ENCODE data around the gene RELL1.

RELL1 gene

GRCh38 chr4:37635155-37635554 is 51.0 kb downstream of the RELL1 start:
- DNase-seq (ENCODE audit: low read depth): no peak

DNA sequence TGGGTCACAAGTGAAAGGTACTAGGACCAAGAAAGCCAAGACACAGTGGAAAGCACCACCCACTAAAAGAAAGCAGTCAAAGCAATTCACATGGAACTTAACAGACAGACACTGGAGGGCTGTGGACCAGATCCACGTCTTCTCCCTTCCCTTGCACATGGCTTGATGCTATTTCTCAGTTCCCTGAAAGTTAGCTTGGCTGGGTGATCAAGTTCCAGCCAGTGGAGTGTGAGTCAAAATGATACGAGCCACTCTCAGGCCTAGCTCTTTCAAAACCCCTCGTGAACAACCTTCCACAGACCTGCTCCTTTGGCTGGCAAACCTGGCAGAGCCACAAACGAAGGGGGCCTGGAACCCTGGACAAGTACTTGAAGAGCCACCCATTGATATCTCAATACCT is 52.0 kb downstream of the RELL1 start:
- DNase-seq (ENCODE audit: low read depth): no peak

- DNase-seq (ENCODE audit: low read depth): no peak
These were observed 53.3 kb downstream of the RELL1 start for GRCh38 chr4:37632836-37633235.

GRCh38 chr4:37631551-37631950 is 54.6 kb downstream of the RELL1 start:
- no peak for DNase-seq (ENCODE audit: low read depth)

- no peak for DNase-seq (ENCODE audit: low read depth)
These were observed 56.5 kb downstream of the RELL1 start for GRCh38 chr4:37629713-37630112.

GRCh38 chr4:37628977-37629609 is 57.1 kb downstream of the RELL1 start:
- no peak for DNase-seq (ENCODE audit: low read depth)

DNA sequence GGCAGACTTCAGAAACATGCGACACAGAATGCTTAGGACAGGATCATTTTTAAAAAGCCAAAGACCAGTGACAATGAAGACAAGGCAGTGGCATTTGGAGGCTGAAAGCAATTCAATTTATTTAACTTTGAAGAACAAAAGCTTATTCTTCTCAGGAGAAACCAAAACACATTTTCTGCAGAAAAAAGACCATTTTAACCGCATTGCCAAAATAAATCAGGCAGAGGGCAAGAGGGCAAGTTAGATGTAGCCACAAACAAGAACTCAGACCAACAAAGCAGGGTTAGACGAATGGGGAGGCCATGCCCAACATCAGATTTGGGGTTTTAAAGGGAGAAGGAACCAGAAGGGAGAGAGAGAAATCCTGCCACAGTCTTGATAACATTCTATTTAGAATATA is 58.9 kb downstream of the RELL1 start:
- no peak for DNase-seq (ENCODE audit: low read depth)

GRCh38 chr4:37625499-37625898 is 60.7 kb downstream of the RELL1 start:
- DNase-seq (ENCODE audit: low read depth): no peak

DNA sequence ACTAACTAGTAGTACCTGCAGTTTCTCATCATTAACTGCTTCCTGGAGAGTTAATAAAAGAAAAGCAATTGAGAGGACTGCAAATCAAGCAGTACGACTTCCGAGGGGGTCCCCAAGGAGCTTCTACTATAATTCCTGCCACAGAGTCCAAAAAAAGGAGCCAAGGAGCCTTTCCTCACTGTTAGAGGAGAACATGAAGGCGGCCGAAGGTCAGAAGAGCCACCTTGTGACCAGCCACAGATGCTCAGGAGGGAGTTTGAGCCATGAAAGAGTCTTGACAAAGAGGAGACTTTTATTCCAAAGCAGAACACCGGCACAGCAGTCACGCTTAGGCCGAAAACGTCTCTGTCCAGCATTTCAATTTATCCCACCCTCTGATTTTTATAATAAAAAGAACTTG is 62.2 kb downstream of the RELL1 start:
- no peak for DNase-seq (ENCODE audit: low read depth)

DNA sequence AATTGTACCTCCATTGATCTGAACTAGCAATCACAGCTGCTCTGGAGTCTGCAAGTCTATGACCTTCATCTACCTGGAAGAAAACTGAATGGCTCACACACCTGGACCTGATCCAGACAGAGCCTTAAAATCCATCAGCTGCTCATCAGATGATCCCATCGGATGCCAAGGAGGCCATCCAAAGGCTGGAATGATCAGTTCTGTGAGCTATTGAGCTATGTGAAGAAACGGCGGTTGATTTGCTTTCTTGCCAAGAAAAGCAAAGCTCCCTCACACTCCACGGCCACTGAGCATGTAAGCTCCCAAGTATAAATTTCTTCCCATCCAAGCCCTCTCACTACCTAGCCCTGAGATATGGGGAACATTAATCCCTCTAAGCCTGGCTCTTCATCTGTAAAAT is 63.1 kb downstream of the RELL1 start:
- no peak for DNase-seq (ENCODE audit: low read depth)

DNA sequence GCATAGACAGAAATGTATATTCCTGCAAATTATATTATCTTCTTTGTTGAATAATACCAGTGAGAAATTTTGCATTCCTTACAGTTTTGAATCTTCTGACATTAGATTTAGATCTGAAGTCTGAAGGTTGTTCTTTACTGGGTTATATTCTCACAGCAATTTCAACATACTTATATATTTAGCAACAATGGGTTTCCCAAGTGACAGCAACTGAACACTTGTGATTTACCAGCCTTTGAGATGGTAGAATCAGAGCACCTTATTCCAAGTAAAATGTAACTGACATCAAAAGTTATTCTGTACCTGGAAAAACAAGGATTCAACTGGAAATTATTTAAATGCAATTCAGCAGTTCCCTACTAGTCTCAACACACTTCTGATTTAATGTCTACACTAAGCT is 66.0 kb downstream of the RELL1 start:
- DNase-seq (ENCODE audit: low read depth): no peak

DNA sequence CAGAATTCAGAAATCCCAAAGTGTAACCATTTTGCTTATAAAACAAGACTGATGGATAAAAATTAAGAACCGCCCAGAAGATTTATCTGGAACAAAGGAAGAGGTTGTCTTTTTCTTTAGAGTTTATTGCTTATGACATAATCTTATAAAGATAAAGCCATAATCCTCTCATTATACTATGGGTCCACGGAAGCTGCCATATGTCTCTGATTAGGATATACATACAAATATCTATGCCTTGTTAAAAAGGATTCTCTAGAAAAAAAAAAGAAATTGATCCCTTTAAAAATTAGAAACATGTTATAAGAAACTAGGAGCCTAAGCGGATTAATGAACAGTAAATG is 70.5 kb downstream of the RELL1 start:
- DNase-seq (ENCODE audit: low read depth): no peak

GRCh38 chr4:37615059-37615719 is 71.0 kb downstream of the RELL1 start:
- no peak for DNase-seq (ENCODE audit: low read depth)

DNA sequence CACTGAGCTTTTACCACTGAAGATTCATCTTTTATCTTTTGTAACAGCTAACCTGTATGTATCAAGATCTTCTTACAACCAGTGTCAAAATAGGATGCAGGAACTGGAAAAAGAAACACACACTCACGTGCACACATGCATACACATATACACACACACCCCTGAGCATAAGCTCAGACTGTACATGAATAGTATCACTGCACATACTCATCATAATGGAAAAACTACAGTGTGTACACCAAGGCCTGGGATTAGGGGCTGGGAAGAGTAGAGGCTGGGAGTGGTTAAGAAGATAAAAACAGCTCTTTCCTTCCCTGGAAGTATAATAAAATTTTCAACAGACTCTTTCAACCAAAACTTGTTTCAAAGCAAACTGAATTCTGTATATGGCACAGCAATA is 73.4 kb downstream of the RELL1 start:
- no peak for DNase-seq (ENCODE audit: low read depth)

- DNase-seq (ENCODE audit: low read depth): no peak
These were observed 76.5 kb downstream of the RELL1 start for GRCh38 chr4:37609626-37610025.

GRCh38 chr4:37607018-37607417 is 79.2 kb downstream of the RELL1 start:
- no peak for DNase-seq (ENCODE audit: low read depth)

DNA sequence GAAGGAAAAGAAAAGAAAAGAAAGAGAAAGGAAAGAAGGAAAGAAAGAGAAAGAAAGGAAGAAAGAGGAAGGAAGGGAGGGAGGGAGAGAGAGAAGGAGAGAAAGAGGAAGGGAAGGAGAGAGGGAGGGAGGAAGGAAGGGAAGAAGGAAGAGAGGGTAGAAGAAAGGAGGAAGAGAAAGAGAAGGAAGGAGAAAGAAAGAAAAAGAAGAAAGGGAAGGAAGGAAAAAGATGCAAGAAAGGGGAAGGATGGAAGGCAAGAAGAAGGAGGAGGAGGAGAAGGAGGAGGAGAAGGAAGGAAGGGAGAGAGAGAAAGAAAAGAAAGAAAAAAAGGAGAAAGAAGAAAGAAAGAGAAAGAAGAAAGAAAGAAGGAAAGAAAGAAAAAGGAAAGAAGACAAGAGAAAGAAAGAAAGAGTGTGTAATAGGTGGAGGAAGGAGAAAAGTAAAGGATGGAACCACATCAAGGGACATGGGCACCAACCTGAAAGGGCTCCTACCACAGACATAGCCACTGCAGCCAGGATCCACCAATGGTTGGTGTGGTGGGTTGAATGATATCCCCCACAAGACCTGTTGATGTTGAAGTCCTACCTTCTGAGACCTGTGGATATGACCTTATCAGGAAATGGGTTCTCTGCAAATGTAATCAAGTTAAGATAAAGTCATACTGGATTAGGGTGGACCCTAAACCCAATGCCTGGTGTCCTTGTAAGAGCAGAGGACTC is 80.2 kb downstream of the RELL1 start:
- no peak for DNase-seq (ENCODE audit: low read depth)

GRCh38 chr4:37604461-37604860 is 81.7 kb downstream of the RELL1 start:
- no peak for DNase-seq (ENCODE audit: low read depth)

DNA sequence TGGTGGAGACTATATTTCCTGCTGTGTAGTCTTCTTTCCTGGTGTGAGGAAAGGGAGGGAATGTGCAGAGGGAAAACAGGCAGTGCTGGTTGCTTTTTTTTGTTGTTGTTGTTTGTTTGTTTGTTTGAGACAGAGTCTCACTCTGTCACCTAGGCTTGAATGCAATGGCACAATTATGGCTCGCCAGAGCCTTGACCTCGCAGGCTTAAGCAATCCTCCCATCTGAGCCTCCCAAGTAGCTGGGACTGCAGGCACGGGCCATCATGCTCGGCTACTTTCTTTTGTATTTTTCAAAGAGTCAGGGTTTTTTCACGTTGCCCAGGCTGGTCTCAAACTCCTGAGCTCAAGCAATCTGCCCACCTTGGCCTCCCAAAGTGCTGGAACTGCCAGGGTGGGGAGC is 82.5 kb downstream of the RELL1 start:
- DNase-seq (ENCODE audit: low read depth): no peak

- peak; percentile 69 for DNase-seq (ENCODE audit: low read depth)
These were observed 83.1 kb downstream of the RELL1 start for GRCh38 chr4:37603070-37603468.

GRCh38 chr4:37602454-37603069 is 83.6 kb downstream of the RELL1 start:
- no peak for DNase-seq (ENCODE audit: low read depth)

- no peak for DNase-seq (ENCODE audit: low read depth)
These were observed 84.6 kb downstream of the RELL1 start for GRCh38 chr4:37601531-37601930.

DNA sequence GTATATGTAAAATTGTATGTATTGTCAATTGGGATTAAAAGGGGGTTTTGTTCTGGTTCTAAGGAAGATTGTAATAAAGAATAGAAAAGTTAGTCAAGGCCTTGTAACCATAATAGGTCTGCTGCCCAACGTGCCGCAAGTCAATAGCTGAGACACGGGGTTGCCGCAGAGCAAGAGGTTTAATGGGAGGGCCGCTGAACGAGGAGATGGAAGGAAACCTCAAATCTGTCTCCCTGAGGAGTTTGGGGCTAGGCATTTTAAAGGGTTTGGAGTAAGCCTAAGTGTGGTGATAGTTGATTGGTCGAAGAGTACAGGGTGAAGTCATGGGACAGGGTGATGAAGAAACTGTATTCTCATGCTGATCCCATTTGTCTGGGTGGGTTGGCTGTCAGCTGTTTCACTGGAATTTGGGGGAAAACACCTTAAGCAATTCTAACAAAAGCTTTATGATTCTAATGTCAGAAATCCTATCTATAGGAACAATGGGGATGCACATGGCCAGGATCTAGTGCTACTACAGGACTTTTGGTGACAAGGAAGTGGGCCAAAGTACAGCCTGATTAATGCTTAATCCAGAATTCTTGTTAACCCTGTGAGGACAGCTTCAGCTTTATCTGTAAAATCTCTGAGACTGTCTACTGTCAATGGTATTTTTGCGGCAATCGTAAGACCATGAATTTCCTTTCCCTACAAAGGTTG is 86.9 kb downstream of the RELL1 start:
- DNase-seq (ENCODE audit: low read depth): no peak

Data from stimulated activated CD8-positive, alpha-beta memory T cell treated with anti-CD3 and anti-CD28 coated beads, Interleukin-7, amount 100 ng/mL, for 24 hours (primary cell).